ENCODE results near the gene PLXNA4. TPM values are rescaled to one million over a fixed set of nuclear protein-coding genes. Genes with fewer than 3 reads are reported as not detected.

PLXNA4 gene
- total RNA-seq, 2 experiments from 2014 or later: 0.18 to 0.70 TPM

DNA sequence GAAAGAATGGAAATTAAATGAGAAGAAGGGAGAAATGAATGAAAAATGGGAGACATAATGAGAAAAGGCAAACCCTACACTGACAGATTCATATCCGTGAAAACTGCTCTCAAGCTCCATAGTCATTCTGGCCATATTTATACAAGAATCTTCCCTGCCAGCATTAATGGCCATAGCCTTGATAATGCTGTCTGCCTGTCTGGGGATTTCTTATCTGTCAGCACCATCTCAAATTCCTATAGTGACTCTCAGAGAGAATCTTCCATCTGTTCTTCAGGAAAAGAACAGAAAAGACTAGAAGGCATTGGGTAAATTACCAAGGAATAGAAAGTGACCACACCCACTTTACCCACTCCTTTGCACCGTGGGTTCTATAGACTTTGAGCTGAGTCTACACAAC, 295.9 kb downstream of the PLXNA4 start:
- TF ChIP-seq, protein P1, sequence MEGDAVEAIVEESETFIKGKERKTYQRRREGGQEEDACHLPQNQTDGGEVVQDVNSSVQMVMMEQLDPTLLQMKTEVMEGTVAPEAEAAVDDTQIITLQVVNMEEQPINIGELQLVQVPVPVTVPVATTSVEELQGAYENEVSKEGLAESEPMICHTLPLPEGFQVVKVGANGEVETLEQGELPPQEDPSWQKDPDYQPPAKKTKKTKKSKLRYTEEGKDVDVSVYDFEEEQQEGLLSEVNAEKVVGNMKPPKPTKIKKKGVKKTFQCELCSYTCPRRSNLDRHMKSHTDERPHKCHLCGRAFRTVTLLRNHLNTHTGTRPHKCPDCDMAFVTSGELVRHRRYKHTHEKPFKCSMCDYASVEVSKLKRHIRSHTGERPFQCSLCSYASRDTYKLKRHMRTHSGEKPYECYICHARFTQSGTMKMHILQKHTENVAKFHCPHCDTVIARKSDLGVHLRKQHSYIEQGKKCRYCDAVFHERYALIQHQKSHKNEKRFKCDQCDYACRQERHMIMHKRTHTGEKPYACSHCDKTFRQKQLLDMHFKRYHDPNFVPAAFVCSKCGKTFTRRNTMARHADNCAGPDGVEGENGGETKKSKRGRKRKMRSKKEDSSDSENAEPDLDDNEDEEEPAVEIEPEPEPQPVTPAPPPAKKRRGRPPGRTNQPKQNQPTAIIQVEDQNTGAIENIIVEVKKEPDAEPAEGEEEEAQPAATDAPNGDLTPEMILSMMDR (IDR thresholded peaks at IDR 0.05): no peak
- no peak overlapping the region for H3K27ac Mint-ChIP-seq
- DNase-seq (no peak), ATAC-seq (no peak)
- ChIA-PET POLR2A (no interaction called here), CTCF (no interaction called here)
- no peak overlapping the region for H3K4me3 Mint-ChIP-seq
- H3K36me3 Mint-ChIP-seq (ENCODE audit: low read depth): no peaks in the 10 kb centered on the region
- H3K4me1 Mint-ChIP-seq (ENCODE audit: low read depth): no peaks in the 10 kb centered on the region
- H3K9me3 Mint-ChIP-seq: no peaks in the 10 kb centered on the region
- H3K27me3 Mint-ChIP-seq: peaks cover 4% of the 10 kb centered on the region
- intact Hi-C loops (cut with micrococcal nuclease): no loop called here

DNA sequence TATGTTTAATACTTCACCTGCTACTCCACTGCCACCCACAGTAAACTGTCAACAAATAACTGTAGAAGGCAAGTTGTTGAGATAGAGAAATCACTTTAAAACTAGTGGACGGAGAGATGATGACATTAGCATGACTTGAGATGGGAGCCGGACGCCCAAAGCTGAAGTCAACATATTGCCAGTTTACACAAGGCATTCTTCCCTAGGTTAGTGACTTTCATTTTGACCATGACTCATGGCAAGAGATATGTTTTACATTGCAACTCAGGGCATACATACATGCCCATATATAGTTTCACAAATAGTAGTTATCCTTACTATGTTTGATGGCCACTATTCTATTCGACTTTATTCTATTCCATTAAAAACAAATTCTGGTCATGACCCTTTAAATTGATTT, 296.6 kb downstream of the PLXNA4 start:
- POLR2A ChIA-PET: no interaction called here
- no peak for DNase-seq
- no peak overlapping the region for H3K27ac Mint-ChIP-seq
- TF ChIP-seq, protein P1 (IDR thresholded peaks at IDR 0.05): no peak
- no peaks in the 10 kb centered on the region for H3K4me1 Mint-ChIP-seq (ENCODE audit: low read depth)
- no peak for ATAC-seq
- peaks cover 4% of the 10 kb centered on the region for H3K27me3 Mint-ChIP-seq
- H3K36me3 Mint-ChIP-seq (ENCODE audit: low read depth): no peaks in the 10 kb centered on the region
- CTCF ChIA-PET: no interaction called here
- intact Hi-C loops (cut with micrococcal nuclease): no loop called here
- H3K9me3 Mint-ChIP-seq: no peaks in the 10 kb centered on the region
- no peak overlapping the region for H3K4me3 Mint-ChIP-seq

DNA sequence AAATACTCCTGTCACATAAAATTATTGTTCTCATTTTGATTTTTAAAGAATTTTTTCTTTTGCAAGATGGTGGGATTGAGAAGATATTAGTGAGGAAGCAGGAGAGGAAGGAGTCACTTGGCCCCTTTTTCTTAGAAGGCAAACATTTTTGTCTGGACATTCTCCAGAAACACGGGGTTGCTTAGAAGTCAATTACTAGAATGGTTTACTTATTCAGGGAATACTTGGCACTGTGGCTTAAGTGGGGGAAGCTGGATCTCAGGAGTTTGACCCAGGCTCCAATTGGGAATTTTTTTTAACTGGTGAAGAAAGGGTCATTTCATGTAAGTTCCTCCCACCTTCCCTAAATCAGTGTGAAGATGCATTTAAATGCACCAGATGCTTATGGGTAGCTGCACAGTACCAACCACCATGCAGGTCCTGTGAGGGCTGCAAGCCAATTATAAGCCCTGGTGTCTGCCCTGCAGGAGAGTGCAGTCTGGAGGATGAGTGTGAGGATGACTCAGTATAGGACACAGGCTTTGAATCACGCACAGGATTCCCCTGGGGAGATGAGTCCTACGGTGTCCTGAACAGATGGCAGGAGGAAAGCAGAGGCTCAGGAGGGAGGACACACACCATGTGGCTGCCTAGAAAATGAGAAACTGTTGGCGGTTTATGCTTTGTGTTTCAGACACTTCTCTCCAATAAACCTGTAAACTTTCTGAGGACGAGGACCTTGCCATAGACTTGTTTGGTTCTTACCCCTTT, 299.1 kb downstream of the PLXNA4 start:
- TF ChIP-seq, protein P1 (IDR thresholded peaks at IDR 0.05): no peak
- Mint-ChIP-seq H3K9me3 (no peaks in the 10 kb centered on the region), H3K4me1 (ENCODE audit: low read depth) (no peaks in the 10 kb centered on the region), H3K4me3 (no peak overlapping the region), H3K36me3 (ENCODE audit: low read depth) (no peaks in the 10 kb centered on the region), H3K27ac (no peak overlapping the region), H3K27me3 (peaks cover 7% of the 10 kb centered on the region)
- no peak for ATAC-seq
- ChIA-PET CTCF (no interaction called here), POLR2A (no interaction called here)
- no peak for DNase-seq
- intact Hi-C loops (cut with micrococcal nuclease): no loop called here

DNA sequence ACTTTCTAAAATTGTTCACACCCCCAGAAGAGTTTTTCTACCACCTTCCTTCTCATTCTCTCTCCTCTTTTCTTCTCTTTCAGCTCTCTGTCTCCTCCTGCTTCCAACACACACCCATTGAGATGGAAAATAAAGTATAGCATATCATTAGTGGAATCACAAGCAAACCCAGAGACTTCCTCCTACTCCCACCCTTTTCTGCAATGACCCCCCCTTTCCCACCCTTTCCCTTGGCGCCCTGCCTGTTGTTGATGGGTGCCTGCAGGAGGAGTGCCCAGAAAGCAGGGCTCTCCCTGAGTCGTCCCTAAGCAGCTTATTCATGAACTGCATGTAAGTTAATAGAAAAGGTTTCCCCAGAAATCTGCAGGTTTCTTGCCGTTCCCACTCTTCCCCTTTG, 300.0 kb downstream of the PLXNA4 start:
- ChIA-PET CTCF (no interaction called here), POLR2A (no interaction called here)
- no peak for DNase-seq
- intact Hi-C loops (cut with micrococcal nuclease): no loop called here
- TF ChIP-seq, protein P1 (IDR thresholded peaks at IDR 0.05): no peak
- Mint-ChIP-seq H3K27me3 (peaks cover 7% of the 10 kb centered on the region), H3K27ac (no peak overlapping the region), H3K9me3 (no peaks in the 10 kb centered on the region), H3K4me3 (no peak overlapping the region), H3K36me3 (ENCODE audit: low read depth) (no peaks in the 10 kb centered on the region), H3K4me1 (ENCODE audit: low read depth) (no peaks in the 10 kb centered on the region)
- no peak for ATAC-seq

DNA sequence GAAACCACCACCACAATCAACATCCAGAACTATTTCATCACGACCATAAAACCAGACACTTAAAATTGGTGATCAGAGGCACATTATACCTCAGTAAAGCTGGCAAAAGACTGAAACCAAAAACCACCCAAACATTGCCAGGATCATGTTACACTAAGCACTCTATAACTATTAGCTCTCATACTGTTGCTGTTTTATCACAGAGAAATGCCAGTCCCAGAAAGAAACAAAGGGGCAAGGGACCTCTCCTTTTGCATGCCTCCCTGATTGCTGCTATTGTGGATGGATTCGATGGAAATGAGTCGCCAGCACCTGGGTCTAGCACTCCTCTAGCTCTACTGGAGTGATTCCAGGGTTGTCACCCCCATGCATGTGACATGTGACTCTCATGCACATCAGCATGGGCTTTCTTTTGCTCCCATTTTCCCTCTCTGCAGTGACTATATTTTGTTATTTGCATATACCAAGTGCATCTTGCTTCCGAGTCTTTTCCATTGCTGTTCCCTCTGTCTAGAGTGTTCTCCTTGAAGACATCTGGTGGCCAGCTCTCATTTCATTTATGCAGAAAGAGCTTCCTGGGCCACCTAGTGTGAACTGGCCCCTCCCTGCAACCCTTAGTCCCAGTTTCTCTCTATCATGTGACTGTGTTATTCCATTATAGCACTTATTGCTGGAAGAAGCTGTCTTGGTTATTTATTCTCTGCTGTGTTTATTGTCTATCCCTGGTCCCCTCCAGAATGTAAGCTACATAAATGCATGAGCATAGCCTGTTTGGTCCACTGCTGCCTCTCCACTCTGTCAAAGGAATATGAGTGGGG, 300.6 kb downstream of the PLXNA4 start:
- CTCF ChIA-PET: no interaction called here

More for the DNA sequence above, 300.6 kb downstream of the PLXNA4 start:
- H3K9me3 Mint-ChIP-seq: no peaks in the 10 kb centered on the region
- TF ChIP-seq, protein P1 (IDR thresholded peaks at IDR 0.05): no peak
- DNase-seq (no peak), ATAC-seq (no peak)
- peaks cover 7% of the 10 kb centered on the region for H3K27me3 Mint-ChIP-seq
- no peaks in the 10 kb centered on the region for H3K36me3 Mint-ChIP-seq (ENCODE audit: low read depth)
- no peak overlapping the region for H3K27ac Mint-ChIP-seq
- intact Hi-C loops (cut with micrococcal nuclease): no loop called here
- H3K4me1 Mint-ChIP-seq (ENCODE audit: low read depth): no peaks in the 10 kb centered on the region
- no peak overlapping the region for H3K4me3 Mint-ChIP-seq
- POLR2A ChIA-PET: no interaction called here

Measured in activated CD8-positive, alpha-beta T cell treated with anti-CD3 and anti-CD28 coated beads for 36 hours (primary cell).